Fibroblast of upper back skin (primary cell): ENCODE measurements around the gene BOK.
A peak's percentile ranks its signal among the peaks of the same experiment; 100 is the strongest.
"Not testable (repeated sequence)": the region's sequence is repeated elsewhere in the genome, so short reads cannot be mapped to it uniquely, and the experiment has no call there.

Source experiments
- DNase-seq: peaks from one replicate; pipeline ENCODE4 v3.0.0-alpha.2; 2013

BOK gene

GRCh38 chr2:241558532-241559322, at the start of gene BOK:
BOK (plus strand) TSS chr2:241558745; CDS start chr2:241559484, 739 bp downstream.
- peak; percentile 72 for DNase-seq

- DNase-seq = no peak
Measured at GRCh38 chr2:241509155-241509784, 49.3 kb upstream of the BOK start.

- DNase-seq = no peak
Measured at GRCh38 chr2:241511091-241511741, 47.3 kb upstream of the BOK start.

- no peak for DNase-seq
Measured at GRCh38 chr2:241514553-241514952, 44.0 kb upstream of the BOK start.

- DNase-seq = no peak
Measured at GRCh38 chr2:241514986-241515737, 43.4 kb upstream of the BOK start.

GRCh38 chr2:241516520-241516965, 42.0 kb upstream of the BOK start:
- DNase-seq = no peak

- no peak for DNase-seq
Measured at GRCh38 chr2:241517297-241517696, 41.2 kb upstream of the BOK start.

GRCh38 chr2:241519669-241520068, 38.9 kb upstream of the BOK start:
- DNase-seq = no peak

- no peak for DNase-seq
Measured at GRCh38 chr2:241522477-241522876, 36.1 kb upstream of the BOK start.

- DNase-seq = not testable (repeated sequence)
Measured at GRCh38 chr2:241525818-241526780, 32.4 kb upstream of the BOK start.

GRCh38 chr2:241530571-241530970, 28.0 kb upstream of the BOK start:
- DNase-seq = no peak

GRCh38 chr2:241531161-241531722, 27.3 kb upstream of the BOK start:
- DNase-seq = no peak

GRCh38 chr2:241532168-241532567, 26.4 kb upstream of the BOK start:
- DNase-seq = no peak

GRCh38 chr2:241532733-241533601, 25.6 kb upstream of the BOK start:
- no peak for DNase-seq

- DNase-seq = no peak
Measured at GRCh38 chr2:241534293-241534692, 24.3 kb upstream of the BOK start.

- no peak for DNase-seq
Measured at GRCh38 chr2:241534701-241535375, 23.7 kb upstream of the BOK start.

- DNase-seq = no peak
Measured at GRCh38 chr2:241535871-241536655, 22.5 kb upstream of the BOK start.

GRCh38 chr2:241538838-241539615, 19.5 kb upstream of the BOK start:
- DNase-seq = no peak
